PFSK-1 (cell line): Measurements from ENCODE around the gene ADSS2.

Source experiments
- FOXP2 ChIP-seq: optimal IDR thresholded peaks from 2 replicates; pipeline ENCODE3; 2011; ENCODE audit warnings: borderline replicate concordance, control low read depth, inconsistent platforms; ENCODE audit not compliant: insufficient read depth; ENCODE audit errors: extremely low read length, extremely low read depth
- POLR2AphosphoS5 ChIP-seq: IDR thresholded peaks from 2 replicates; pipeline ENCODE4 v1.6.1; 2012; ENCODE audit warnings: low read depth, mild to moderate bottlenecking, control low read depth, low read length, moderate library complexity
- SIN3A ChIP-seq: IDR thresholded peaks from 2 replicates; pipeline ENCODE4 v1.6.1; 2012; ENCODE audit warnings: mild to moderate bottlenecking, low read length, moderate library complexity, borderline replicate concordance; ENCODE audit not compliant: insufficient read depth
- TAF1 ChIP-seq: IDR thresholded peaks from 2 replicates; pipeline ENCODE4 v1.6.1; 2012; ENCODE audit warnings: low read length, control low read depth, borderline replicate concordance; ENCODE audit not compliant: insufficient read depth
- TF ChIP-seq, protein P1 (sequence below), 2 experiments: IDR thresholded peaks; 2 replicates each; pipeline versions ENCODE4 v1.6.1 to v1.8.0; 2011 to 2012; ENCODE audit warnings: low read depth in 2 of 2, low read length in 2 of 2, control low read depth in 1 of 2, inconsistent platforms in 1 of 2, mild to moderate bottlenecking in 1 of 2, moderate library complexity in 1 of 2; ENCODE audit not compliant: insufficient read depth in 1 of 2

The ADSS2 gene

DNA sequence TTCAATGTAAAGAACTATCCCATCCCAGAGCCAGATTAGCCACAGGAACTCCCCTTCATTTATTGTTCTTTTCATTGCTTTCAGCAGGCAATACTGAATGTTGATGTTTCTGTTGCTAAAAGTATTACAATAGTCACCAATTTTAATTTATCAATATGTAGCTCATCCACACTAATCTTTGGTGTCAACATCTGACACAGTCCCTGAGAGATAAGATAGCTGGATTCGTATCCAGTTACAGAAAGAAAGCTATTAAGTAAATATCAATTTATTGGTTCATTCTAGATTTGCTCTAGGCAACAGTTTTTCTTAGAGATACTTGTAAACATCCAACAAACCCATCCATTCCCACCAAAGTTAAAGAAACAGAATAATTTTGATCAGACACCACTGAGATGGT lies 4.7 kb downstream of the ADSS2 start:
- TF ChIP-seq, protein P1, sequence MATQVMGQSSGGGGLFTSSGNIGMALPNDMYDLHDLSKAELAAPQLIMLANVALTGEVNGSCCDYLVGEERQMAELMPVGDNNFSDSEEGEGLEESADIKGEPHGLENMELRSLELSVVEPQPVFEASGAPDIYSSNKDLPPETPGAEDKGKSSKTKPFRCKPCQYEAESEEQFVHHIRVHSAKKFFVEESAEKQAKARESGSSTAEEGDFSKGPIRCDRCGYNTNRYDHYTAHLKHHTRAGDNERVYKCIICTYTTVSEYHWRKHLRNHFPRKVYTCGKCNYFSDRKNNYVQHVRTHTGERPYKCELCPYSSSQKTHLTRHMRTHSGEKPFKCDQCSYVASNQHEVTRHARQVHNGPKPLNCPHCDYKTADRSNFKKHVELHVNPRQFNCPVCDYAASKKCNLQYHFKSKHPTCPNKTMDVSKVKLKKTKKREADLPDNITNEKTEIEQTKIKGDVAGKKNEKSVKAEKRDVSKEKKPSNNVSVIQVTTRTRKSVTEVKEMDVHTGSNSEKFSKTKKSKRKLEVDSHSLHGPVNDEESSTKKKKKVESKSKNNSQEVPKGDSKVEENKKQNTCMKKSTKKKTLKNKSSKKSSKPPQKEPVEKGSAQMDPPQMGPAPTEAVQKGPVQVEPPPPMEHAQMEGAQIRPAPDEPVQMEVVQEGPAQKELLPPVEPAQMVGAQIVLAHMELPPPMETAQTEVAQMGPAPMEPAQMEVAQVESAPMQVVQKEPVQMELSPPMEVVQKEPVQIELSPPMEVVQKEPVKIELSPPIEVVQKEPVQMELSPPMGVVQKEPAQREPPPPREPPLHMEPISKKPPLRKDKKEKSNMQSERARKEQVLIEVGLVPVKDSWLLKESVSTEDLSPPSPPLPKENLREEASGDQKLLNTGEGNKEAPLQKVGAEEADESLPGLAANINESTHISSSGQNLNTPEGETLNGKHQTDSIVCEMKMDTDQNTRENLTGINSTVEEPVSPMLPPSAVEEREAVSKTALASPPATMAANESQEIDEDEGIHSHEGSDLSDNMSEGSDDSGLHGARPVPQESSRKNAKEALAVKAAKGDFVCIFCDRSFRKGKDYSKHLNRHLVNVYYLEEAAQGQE (IDR thresholded peaks at IDR 0.05; ENCODE audit: insufficient read depth in 1 of 2, low read depth in 2 of 2, low read length in 2 of 2) = no peak
- TF ChIP-seq FOXP2 = no peak
- TF ChIP-seq SIN3A = no peak
- no peak for TF ChIP-seq TAF1
- TF ChIP-seq POLR2AphosphoS5 = no peak

DNA sequence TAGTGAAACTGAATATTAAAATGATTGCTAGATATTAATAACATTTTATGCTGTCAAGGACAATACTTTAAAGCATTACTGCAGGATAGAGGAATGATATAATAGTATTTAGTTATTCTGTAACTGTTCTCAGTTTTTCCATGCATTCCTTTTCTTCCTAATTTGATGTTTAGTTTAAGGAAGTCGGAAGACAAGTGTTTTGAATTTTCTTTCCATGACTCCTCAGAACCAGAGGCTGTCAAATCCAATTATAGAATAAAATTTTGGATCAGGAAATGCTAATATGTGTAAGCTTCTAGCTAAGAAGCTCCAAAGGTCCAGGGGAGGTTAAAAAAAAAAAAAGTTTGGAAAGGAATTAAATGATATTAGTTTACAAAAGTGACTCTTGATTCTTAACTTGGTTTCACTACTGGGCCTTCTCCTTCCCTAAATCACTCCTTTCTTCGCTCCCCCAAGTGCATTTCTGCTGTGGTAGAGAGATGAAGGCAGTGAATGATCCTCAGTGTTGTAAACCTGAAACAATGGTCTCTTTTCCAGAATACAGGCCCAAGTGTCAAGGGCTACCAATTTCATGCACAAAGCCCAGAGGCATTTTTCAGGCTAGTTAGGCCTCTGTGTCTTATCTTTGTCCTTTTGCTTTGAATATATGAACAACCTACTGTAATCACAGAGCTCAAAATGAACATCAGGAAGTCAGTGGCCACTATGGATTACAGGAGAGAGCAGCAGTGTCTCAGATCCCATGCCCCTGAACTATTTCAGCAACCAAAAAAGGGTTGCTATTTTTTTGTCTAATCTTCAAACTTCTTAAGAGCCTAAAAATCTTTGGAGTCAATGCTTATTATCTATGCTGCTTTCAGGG lies 6.2 kb downstream of the ADSS2 start:
- no peak for TF ChIP-seq FOXP2
- TF ChIP-seq, protein P1 (IDR thresholded peaks at IDR 0.05; ENCODE audit: insufficient read depth in 1 of 2, low read depth in 2 of 2, low read length in 2 of 2) = no peak
- no peak for TF ChIP-seq POLR2AphosphoS5
- no peak for TF ChIP-seq TAF1

DNA sequence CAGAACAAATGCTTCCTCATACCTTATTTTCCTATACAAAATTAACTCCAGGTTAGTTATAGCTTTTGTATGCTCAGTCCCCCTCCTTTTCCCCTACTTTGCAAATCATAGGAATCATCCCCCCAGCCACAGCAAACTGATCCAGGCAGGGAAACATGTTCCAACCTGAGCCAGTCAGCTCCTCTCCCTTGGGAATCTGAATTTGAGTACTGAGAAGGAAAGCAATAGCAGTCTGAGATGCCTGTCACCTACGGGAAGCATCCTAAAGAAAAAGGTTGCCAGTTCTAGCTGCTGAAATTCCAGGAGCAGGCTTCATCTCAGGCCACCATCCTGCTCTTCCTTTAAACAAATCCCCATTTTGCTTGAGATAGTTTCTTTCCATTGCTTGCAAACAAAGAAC lies 6.9 kb downstream of the ADSS2 start:
- TF ChIP-seq, protein P1 (IDR thresholded peaks at IDR 0.05; ENCODE audit: insufficient read depth in 1 of 2, low read depth in 2 of 2, low read length in 2 of 2) = no peak
- no peak for TF ChIP-seq SIN3A

DNA sequence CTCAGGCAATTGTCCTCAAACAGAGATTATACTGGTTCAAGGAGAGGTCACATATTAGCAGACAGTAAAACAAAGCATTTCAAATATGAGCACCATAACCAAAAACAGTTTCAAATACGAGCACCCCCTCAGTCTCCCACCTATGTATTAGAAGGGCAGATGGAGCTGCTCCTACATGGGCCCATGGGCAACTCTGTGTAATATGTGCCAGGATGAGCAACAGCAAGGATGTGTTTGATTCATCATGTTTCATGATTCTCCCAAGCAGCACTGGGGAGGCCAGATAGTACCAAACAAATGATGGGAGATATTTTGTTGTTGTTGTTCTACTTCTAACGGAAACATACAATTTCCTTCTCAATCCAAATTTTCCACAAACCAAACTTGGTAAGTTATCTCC lies 8.9 kb downstream of the ADSS2 start:
- TF ChIP-seq FOXP2 (no peak), SIN3A (no peak), TAF1 (no peak), POLR2AphosphoS5 (no peak)
- TF ChIP-seq, protein P1 (IDR thresholded peaks at IDR 0.05; ENCODE audit: insufficient read depth in 1 of 2, low read depth in 2 of 2, low read length in 2 of 2) = no peak
